Heart left ventricle (tissue), 13 donors: ENCODE results near the gene MYMK.

Experiments
- POLR2A ChIP-seq, 2 donors: fragments of 450-650 bp; IDR thresholded peaks; one replicate each; pipeline ENCODE4 v1.6.1; 2017; ENCODE audit warnings: antibody characterized with exemption in 2 of 2, mild to moderate bottlenecking in 2 of 2, moderate library complexity in 2 of 2
- TF ChIP-seq, protein P1 (sequence below), 12 donors: fragments of 200-600 bp; sonication (generic) in 4 of 12; IDR thresholded peaks; one replicate each; pipeline versions ENCODE4 v1.5.0 to v1.8.0; 2018 to 2022; ENCODE audit warnings: antibody characterized with exemption in 12 of 12, mild to moderate bottlenecking in 5 of 12
- donor health status: ischemic (EF 13 %, LVEDD 7.1; RV severe dilation, severe dysfunction).
- donor health status: DM: no; HTN: yes; CAD: no.
- donor health status: DM: no; HTN: no; CAD: no.
- donor health status: ischemic (EF 25% LVEDD 6.9; RV normal size, moderate dysfunction).
- donor health status: ischemic (EF 25% LVEDD 5.7; RV mildly dilated, moderate dysfunction).
- donor health status: ischemic (EF 35%, LVEDD 5.7; RV mildly dilated, moderate dysfunction).
- donor health status: nonischemic (EF 11% LVEDD 7.7; RV severe dilation, severe dysfunction).
- donor health status: DM: yes; HTN: yes; CAD: no.
- donor health status: PGD.
- donor health status: ischemic (EF 29% LVEDD 5.4; RV normal size, mild dysfunction).
- donor health status: nonischemic (EF 23%, LVEDD 6.1; RV moderate dilation, normal function).

DNA sequence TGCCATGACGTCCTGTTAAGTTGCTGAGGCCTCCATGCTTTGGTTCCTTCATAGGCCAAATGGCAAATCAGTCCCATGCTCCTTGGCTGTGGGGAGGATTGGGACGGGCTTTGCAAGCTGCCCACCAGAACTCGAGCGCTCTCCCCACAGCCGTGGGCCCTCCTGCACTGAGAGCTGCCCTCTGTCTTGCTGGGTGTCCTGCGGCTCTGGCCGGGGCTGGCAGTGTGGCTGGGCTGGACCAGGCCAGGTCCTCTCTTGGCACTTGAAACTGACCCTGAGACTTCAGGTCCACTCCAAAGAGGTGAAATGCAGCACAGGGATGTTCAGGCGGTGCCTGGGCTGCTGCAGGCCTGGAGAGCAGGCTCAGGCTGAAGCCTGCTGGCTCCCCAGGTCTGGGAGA lies 7.0 kb downstream of the MYMK start:
- TF ChIP-seq, protein P1, sequence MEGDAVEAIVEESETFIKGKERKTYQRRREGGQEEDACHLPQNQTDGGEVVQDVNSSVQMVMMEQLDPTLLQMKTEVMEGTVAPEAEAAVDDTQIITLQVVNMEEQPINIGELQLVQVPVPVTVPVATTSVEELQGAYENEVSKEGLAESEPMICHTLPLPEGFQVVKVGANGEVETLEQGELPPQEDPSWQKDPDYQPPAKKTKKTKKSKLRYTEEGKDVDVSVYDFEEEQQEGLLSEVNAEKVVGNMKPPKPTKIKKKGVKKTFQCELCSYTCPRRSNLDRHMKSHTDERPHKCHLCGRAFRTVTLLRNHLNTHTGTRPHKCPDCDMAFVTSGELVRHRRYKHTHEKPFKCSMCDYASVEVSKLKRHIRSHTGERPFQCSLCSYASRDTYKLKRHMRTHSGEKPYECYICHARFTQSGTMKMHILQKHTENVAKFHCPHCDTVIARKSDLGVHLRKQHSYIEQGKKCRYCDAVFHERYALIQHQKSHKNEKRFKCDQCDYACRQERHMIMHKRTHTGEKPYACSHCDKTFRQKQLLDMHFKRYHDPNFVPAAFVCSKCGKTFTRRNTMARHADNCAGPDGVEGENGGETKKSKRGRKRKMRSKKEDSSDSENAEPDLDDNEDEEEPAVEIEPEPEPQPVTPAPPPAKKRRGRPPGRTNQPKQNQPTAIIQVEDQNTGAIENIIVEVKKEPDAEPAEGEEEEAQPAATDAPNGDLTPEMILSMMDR (IDR thresholded peaks at IDR 0.05), result no peak
- TF ChIP-seq POLR2A (IDR thresholded peaks at IDR 0.05), result no peak
